SK-N-SH (cell line): ENCODE results near the gene OSBPL5. TPM values are rescaled to one million over a fixed set of nuclear protein-coding genes. Genes with fewer than 3 reads are reported as not detected.
A peak's percentile ranks its signal among the peaks of the same experiment; 100 is the strongest.

ENCODE experiments used
- CTCF ChIA-PET: fragments of 300-600, 350-600 bp; formaldehyde crosslinking; extraction: SDS; loops from one replicate; lab custom pipeline; 2021; lab: Yijun Ruan, JAX
- POLR2A ChIA-PET: fragments of 350-600 bp; sonication (Branson Sonifier 250); formaldehyde crosslinking; extraction: SDS; loops from one replicate; lab custom pipeline; 2020; ENCODE audit warnings: antibody characterized with exemption, inconsistent platforms; lab: Yijun Ruan, JAX
- DNase-seq: peaks from one replicate; pipeline ENCODE4 v3.0.0; 2012
- H2AFZ ChIP-seq: fragments of 200-600 bp; sonication (generic); 2 replicates; pipeline ENCODE4 v1.8.1; 2016; ENCODE audit warnings: antibody characterized with exemption, mild to moderate bottlenecking, low read depth
- H3F3A ChIP-seq: fragments of 200-600 bp; sonication (generic); replicated peaks from 2 replicates; pipeline ENCODE3; 2016; ENCODE audit warnings: antibody characterized with exemption, mild to moderate bottlenecking; ENCODE audit not compliant: insufficient read depth
- H3K27ac ChIP-seq, 2 experiments: fragments of 200-500 bp in 1 of 2; fragments of 200-600 bp in 1 of 2; sonication (Bioruptor generic) in 1 of 2; sonication (generic), shearing (Covaris generic) in 1 of 2; 2 replicates each; pipeline versions ENCODE4 v1.5.1 to v1.6.1; 2014 to 2016; ENCODE audit warnings: low read depth in 2 of 2, inconsistent platforms in 1 of 2, low read length in 1 of 2, mild to moderate bottlenecking in 1 of 2, mixed read lengths in 1 of 2
- H3K27me3 ChIP-seq: fragments of 200-600 bp; sonication (generic), shearing (Covaris generic); 2 replicates; pipeline ENCODE4 v1.6.1; 2016; ENCODE audit warnings: mixed run types; ENCODE audit not compliant: insufficient read depth
- H3K36me3 ChIP-seq, 2 experiments: fragments of 200-500 bp in 1 of 2; fragments of 200-600 bp in 1 of 2; sonication (Bioruptor generic) in 1 of 2; sonication (generic) in 1 of 2; replicated peaks in 1 of 2; 2 replicates each; pipeline versions ENCODE3 to v1.5.1; 2014 to 2016; ENCODE audit warnings: low read length in 1 of 2, mild to moderate bottlenecking in 1 of 2; ENCODE audit not compliant: insufficient read depth in 2 of 2, control insufficient read depth in 1 of 2
- H3K4me1 ChIP-seq, 2 experiments: fragments of 200-500 bp in 1 of 2; fragments of 200-600 bp in 1 of 2; sonication (Bioruptor generic) in 1 of 2; sonication (generic), shearing (Covaris generic) in 1 of 2; 2 replicates each; pipeline versions ENCODE4 v1.5.1 to v1.6.1; 2014 to 2016; ENCODE audit warnings: low read depth in 1 of 2, low read length in 1 of 2, mixed run types in 1 of 2; ENCODE audit not compliant: insufficient read depth in 2 of 2, control insufficient read depth in 1 of 2
- H3K4me2 ChIP-seq: fragments of 200-600 bp; sonication (generic), shearing (Covaris generic); 2 replicates; pipeline ENCODE4 v1.6.1; 2017; ENCODE audit warnings: mixed run types
- H3K4me3 ChIP-seq, 2 experiments: fragments of 200-500 bp in 1 of 2; fragments of 200-600 bp in 1 of 2; sonication (Bioruptor generic) in 1 of 2; sonication (generic), shearing (Covaris generic) in 1 of 2; 2 replicates each; pipeline versions ENCODE4 v1.5.1 to v1.8.1; 2014 to 2016; ENCODE audit warnings: low read depth in 2 of 2, inconsistent platforms in 1 of 2, low read length in 1 of 2, mild to moderate bottlenecking in 1 of 2, mixed read lengths in 1 of 2, moderate library complexity in 1 of 2
- H3K79me2 ChIP-seq: fragments of 200-600 bp; sonication (generic); 2 replicates; pipeline ENCODE4 v1.8.1; 2017; ENCODE audit warnings: mild to moderate bottlenecking; ENCODE audit not compliant: insufficient read depth
- H3K9ac ChIP-seq: fragments of 200-600 bp; sonication (generic); 2 replicates; pipeline ENCODE4 v1.6.1; 2017; ENCODE audit warnings: mixed run types
- H3K9me2 ChIP-seq: fragments of 200-600 bp; sonication (generic); 2 replicates; pipeline ENCODE4 v1.6.1; 2017; ENCODE audit warnings: mixed run types
- H3K9me3 ChIP-seq: fragments of 200-600 bp; sonication (generic); 2 replicates; pipeline ENCODE4 v1.6.1; 2017; ENCODE audit warnings: mixed run types, mild to moderate bottlenecking, moderate library complexity
- H4K20me1 ChIP-seq: fragments of 200-600 bp; sonication (generic); 2 replicates; pipeline ENCODE4 v1.6.1; 2017; ENCODE audit warnings: mild to moderate bottlenecking, mixed run types; ENCODE audit not compliant: insufficient read depth
- CHD2 ChIP-seq: fragments of 150-350 bp; IDR thresholded peaks from 2 replicates; pipeline ENCODE4 v1.6.1; 2018; ENCODE audit warnings: low read length; ENCODE audit not compliant: partially characterized antibody
- FOXJ3 ChIP-seq: sonication (generic); formaldehyde crosslinking; IDR thresholded peaks from 2 replicates; pipeline ENCODE4 v1.5.1; 2020; ENCODE audit warnings: mild to moderate bottlenecking, missing genetic modification reagents
- GABPA ChIP-seq: IDR thresholded peaks from 2 replicates; pipeline ENCODE4 v1.4.0; 2012; ENCODE audit warnings: low read depth, mild to moderate bottlenecking
- JUND ChIP-seq: IDR thresholded peaks from 2 replicates; pipeline ENCODE4 v1.4.0; 2012
- MEF2A ChIP-seq: IDR thresholded peaks from 2 replicates; pipeline ENCODE4 v1.4.0; 2012; ENCODE audit warnings: low read depth, borderline replicate concordance
- NFIC ChIP-seq: IDR thresholded peaks from 2 replicates; pipeline ENCODE4 v1.4.0; 2012; ENCODE audit warnings: borderline replicate concordance
- NRF1 ChIP-seq: IDR thresholded peaks from 2 replicates; pipeline ENCODE4 v1.6.1; 2012; ENCODE audit warnings: low read depth, mild to moderate bottlenecking, low read length
- RCOR1 ChIP-seq: fragments of 150-350 bp; IDR thresholded peaks from 2 replicates; pipeline ENCODE4 v1.6.1; 2017; ENCODE audit warnings: antibody characterized with exemption, low read length
- RXRA ChIP-seq: IDR thresholded peaks from 2 replicates; pipeline ENCODE4 v1.4.0; 2012; ENCODE audit warnings: low read depth, mild to moderate bottlenecking, borderline replicate concordance
- TAF1 ChIP-seq: IDR thresholded peaks from 2 replicates; pipeline ENCODE4 v1.6.1; 2012; ENCODE audit warnings: low read depth, mild to moderate bottlenecking, low read length, moderate library complexity, borderline replicate concordance
- TCF12 ChIP-seq: IDR thresholded peaks from 2 replicates; pipeline ENCODE4 v1.4.0; 2012
- YY1 ChIP-seq: IDR thresholded peaks from 2 replicates; pipeline ENCODE4 v1.4.0; 2012; ENCODE audit warnings: low read depth, mild to moderate bottlenecking
- WGBS: methylation state at CpG from one replicate; pipeline ENCODE4 v1.1.6; 2017; ENCODE audit warnings: low lambda C conversion rate; 5-methylcytosine and 5-hydroxymethylcytosine counted together
- polyA plus RNA-seq, 3 experiments: library from polyadenylated mRNA; depleted of rRNA; stranded (reverse); fragments of >200 nt; gene quantifications; 2 replicates each; pipeline ENCODE4 v1.2.3, GENCODE V29; 2012
- TF ChIP-seq, protein P1 (sequence below): IDR thresholded peaks from 2 replicates; pipeline ENCODE4; 2012
- TF ChIP-seq, protein P2 (sequence below): fragments of 200-600 bp; sonication (generic); IDR thresholded peaks from 2 replicates; pipeline ENCODE4 v1.6.1; 2017; ENCODE audit warnings: antibody characterized with exemption, mild to moderate bottlenecking, moderate library complexity
- TF ChIP-seq, protein P3 (sequence below): IDR thresholded peaks from 2 replicates; pipeline ENCODE4 v1.4.0; 2012; ENCODE audit warnings: low read depth, borderline replicate concordance
- TF ChIP-seq, protein P4 (sequence below): fragments of 150-350 bp; IDR thresholded peaks from 2 replicates; pipeline ENCODE4 v1.6.1; 2016; ENCODE audit warnings: mild to moderate bottlenecking, low read depth, low read length
- TF ChIP-seq, protein P5 (sequence below): IDR thresholded peaks from 2 replicates; pipeline ENCODE4 v1.6.1; 2012; ENCODE audit warnings: mild to moderate bottlenecking, low read depth, low read length, moderate library complexity
- TF ChIP-seq, protein P6 (sequence below): IDR thresholded peaks from 2 replicates; pipeline ENCODE4 v1.4.0; 2012; ENCODE audit warnings: low read depth, borderline replicate concordance

The OSBPL5 gene
- polyA plus RNA-seq, 1 of the 3 experiments (the other 2 are of a cell fraction) = 10.9 TPM

DNA sequence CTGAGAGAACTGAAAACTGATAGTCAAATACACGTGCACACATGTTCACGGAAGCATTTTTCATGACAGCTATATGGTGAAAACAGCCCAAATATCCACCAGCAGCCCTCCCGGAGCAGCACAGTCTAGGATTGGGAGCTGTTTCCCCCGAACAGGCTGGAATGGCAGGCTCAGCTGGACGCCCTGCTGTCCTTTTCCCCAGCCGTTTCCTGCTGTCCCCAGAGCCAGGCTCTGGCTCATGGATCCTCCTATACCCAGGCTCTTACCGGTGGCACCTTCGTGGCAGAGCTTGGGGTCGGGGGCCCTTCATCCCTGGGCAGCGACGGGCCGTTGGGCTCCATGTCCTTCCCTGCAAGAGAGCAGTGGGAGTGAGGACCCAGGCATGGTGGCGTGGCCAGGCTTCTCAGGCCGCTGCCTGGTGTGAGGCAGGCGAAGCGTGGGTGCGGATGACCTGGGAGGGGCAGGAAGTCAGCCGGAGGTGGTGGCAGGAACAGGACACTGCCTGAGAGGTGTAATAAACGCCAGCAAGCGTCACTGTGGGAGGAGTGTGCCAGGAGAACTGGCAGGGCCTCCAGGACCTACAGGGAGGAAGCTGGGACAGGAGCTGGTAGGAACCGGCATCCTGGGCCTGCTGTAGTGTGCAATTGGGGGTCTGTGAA is 38.8 kb downstream of the OSBPL5 start (continued):
- TF ChIP-seq, protein P1, sequence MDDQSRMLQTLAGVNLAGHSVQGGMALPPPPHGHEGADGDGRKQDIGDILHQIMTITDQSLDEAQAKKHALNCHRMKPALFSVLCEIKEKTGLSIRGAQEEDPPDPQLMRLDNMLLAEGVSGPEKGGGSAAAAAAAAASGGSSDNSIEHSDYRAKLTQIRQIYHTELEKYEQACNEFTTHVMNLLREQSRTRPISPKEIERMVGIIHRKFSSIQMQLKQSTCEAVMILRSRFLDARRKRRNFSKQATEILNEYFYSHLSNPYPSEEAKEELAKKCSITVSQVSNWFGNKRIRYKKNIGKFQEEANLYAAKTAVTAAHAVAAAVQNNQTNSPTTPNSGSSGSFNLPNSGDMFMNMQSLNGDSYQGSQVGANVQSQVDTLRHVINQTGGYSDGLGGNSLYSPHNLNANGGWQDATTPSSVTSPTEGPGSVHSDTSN = no peak
- TF ChIP-seq TCF12 (no peak), NFIC (no peak), FOXJ3 (CRISPR knock-in tag) (no peak), GABPA (no peak), MEF2A (no peak), NRF1 (no peak)

DNA sequence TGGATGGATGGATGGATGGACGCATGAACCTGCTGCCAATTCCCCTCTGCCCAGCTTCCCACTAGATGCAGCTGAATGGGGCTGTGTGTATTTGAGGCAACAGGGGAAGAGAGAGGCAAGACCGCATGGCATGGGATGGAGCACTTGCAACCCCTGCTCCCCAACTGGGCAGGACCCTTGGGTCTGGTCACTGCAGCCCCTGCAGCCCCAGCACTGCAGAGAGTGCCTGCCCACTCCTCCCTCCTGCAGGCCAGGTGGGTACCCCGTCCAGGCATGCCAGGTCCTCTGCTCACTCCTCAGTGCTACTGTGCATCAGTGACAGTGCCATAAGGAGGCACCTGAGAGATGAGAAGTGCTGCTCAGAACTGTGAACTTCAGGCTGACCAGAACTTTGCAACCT is 40.3 kb downstream of the OSBPL5 start:
- peaks cover 2 to 4% of the 10 kb centered on the region in 2 experiments for H3K36me3 ChIP-seq
- peaks cover 0 to 14% of the 10 kb centered on the region in 2 experiments; a peak in 1 of 4 replicates for H3K4me1 ChIP-seq
- POLR2A ChIA-PET = no interaction called here
- no peaks in the 10 kb centered on the region for H3K27me3 ChIP-seq
- peak overlapping the region in 1 of 2 experiments; percentile 51; a peak in 1 of 4 replicates for H3K27ac ChIP-seq
- peaks cover 13% of the 10 kb centered on the region; the same call in 1 of the 2 replicates for H4K20me1 ChIP-seq
- no peaks in the 10 kb centered on the region for H3K79me2 ChIP-seq
- H3K9me2 ChIP-seq = no peaks in the 10 kb centered on the region
- H3K9ac ChIP-seq = no peak overlapping the region
- H3K9me3 ChIP-seq = no peaks in the 10 kb centered on the region
- TF ChIP-seq TAF1 = no peak
- TF ChIP-seq, protein P2, sequence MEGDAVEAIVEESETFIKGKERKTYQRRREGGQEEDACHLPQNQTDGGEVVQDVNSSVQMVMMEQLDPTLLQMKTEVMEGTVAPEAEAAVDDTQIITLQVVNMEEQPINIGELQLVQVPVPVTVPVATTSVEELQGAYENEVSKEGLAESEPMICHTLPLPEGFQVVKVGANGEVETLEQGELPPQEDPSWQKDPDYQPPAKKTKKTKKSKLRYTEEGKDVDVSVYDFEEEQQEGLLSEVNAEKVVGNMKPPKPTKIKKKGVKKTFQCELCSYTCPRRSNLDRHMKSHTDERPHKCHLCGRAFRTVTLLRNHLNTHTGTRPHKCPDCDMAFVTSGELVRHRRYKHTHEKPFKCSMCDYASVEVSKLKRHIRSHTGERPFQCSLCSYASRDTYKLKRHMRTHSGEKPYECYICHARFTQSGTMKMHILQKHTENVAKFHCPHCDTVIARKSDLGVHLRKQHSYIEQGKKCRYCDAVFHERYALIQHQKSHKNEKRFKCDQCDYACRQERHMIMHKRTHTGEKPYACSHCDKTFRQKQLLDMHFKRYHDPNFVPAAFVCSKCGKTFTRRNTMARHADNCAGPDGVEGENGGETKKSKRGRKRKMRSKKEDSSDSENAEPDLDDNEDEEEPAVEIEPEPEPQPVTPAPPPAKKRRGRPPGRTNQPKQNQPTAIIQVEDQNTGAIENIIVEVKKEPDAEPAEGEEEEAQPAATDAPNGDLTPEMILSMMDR = no peak
- no peak for TF ChIP-seq RCOR1
- no peak for TF ChIP-seq NFIC
- TF ChIP-seq, protein P3, sequence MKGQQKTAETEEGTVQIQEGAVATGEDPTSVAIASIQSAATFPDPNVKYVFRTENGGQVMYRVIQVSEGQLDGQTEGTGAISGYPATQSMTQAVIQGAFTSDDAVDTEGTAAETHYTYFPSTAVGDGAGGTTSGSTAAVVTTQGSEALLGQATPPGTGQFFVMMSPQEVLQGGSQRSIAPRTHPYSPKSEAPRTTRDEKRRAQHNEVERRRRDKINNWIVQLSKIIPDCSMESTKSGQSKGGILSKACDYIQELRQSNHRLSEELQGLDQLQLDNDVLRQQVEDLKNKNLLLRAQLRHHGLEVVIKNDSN = no peak
- TF ChIP-seq, protein P4, sequence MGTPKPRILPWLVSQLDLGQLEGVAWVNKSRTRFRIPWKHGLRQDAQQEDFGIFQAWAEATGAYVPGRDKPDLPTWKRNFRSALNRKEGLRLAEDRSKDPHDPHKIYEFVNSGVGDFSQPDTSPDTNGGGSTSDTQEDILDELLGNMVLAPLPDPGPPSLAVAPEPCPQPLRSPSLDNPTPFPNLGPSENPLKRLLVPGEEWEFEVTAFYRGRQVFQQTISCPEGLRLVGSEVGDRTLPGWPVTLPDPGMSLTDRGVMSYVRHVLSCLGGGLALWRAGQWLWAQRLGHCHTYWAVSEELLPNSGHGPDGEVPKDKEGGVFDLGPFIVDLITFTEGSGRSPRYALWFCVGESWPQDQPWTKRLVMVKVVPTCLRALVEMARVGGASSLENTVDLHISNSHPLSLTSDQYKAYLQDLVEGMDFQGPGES = no peak
- TF ChIP-seq, protein P5, sequence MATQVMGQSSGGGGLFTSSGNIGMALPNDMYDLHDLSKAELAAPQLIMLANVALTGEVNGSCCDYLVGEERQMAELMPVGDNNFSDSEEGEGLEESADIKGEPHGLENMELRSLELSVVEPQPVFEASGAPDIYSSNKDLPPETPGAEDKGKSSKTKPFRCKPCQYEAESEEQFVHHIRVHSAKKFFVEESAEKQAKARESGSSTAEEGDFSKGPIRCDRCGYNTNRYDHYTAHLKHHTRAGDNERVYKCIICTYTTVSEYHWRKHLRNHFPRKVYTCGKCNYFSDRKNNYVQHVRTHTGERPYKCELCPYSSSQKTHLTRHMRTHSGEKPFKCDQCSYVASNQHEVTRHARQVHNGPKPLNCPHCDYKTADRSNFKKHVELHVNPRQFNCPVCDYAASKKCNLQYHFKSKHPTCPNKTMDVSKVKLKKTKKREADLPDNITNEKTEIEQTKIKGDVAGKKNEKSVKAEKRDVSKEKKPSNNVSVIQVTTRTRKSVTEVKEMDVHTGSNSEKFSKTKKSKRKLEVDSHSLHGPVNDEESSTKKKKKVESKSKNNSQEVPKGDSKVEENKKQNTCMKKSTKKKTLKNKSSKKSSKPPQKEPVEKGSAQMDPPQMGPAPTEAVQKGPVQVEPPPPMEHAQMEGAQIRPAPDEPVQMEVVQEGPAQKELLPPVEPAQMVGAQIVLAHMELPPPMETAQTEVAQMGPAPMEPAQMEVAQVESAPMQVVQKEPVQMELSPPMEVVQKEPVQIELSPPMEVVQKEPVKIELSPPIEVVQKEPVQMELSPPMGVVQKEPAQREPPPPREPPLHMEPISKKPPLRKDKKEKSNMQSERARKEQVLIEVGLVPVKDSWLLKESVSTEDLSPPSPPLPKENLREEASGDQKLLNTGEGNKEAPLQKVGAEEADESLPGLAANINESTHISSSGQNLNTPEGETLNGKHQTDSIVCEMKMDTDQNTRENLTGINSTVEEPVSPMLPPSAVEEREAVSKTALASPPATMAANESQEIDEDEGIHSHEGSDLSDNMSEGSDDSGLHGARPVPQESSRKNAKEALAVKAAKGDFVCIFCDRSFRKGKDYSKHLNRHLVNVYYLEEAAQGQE = no peak
- TF ChIP-seq CHD2 = no peak
- no peak for TF ChIP-seq YY1
- TF ChIP-seq, protein P6, sequence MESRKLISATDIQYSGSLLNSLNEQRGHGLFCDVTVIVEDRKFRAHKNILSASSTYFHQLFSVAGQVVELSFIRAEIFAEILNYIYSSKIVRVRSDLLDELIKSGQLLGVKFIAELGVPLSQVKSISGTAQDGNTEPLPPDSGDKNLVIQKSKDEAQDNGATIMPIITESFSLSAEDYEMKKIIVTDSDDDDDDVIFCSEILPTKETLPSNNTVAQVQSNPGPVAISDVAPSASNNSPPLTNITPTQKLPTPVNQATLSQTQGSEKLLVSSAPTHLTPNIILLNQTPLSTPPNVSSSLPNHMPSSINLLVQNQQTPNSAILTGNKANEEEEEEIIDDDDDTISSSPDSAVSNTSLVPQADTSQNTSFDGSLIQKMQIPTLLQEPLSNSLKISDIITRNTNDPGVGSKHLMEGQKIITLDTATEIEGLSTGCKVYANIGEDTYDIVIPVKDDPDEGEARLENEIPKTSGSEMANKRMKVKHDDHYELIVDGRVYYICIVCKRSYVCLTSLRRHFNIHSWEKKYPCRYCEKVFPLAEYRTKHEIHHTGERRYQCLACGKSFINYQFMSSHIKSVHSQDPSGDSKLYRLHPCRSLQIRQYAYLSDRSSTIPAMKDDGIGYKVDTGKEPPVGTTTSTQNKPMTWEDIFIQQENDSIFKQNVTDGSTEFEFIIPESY = no peak
- TF ChIP-seq JUND = no peak
- TF ChIP-seq RXRA = no peak
- WGBS = 86% methylated on average over 3 of the region's 3 CpGs
- peak overlapping the region; percentile 10; the same call in 1 of the 2 replicates for H3K4me2 ChIP-seq
- CTCF ChIA-PET = interaction anchor here (0.8 to 1.7 kb wide), 3 partner anchors 9 to 92 kb away, joined by 3 to 6 read pairs (median 4); no protein-coding TSS in a partner anchor
- peaks cover 12% of the 10 kb centered on the region for H3F3A ChIP-seq
- DNase-seq = no peak
- H3K4me3 ChIP-seq = no peak overlapping the region
- H2AFZ ChIP-seq = no peak overlapping the region
